Measurements from ENCODE around the gene GAB2.
"Not testable (repeated sequence)": the region's sequence is repeated elsewhere in the genome, so short reads cannot be mapped to it uniquely, and the experiment has no call there.

The GAB2 gene

GRCh38 chr11:78364128-78364751 is 53.4 kb downstream of the GAB2 start:
- DNase-seq, result no peak

- DNase-seq, result no peak
Measured at GRCh38 chr11:78363024-78363619, 54.5 kb downstream of the GAB2 start.

- DNase-seq, result no peak
Measured at GRCh38 chr11:78361228-78361627, 56.4 kb downstream of the GAB2 start.

GRCh38 chr11:78359921-78360320 is 57.7 kb downstream of the GAB2 start:
- DNase-seq, result peak; percentile 54

- DNase-seq, result not testable (repeated sequence)
Measured at GRCh38 chr11:78357924-78358323, 59.7 kb downstream of the GAB2 start.

- not testable (repeated sequence) for DNase-seq
Measured at GRCh38 chr11:78357425-78357824, 60.2 kb downstream of the GAB2 start.

- DNase-seq, result not testable (repeated sequence)
Measured at GRCh38 chr11:78355742-78356141, 61.9 kb downstream of the GAB2 start.

GRCh38 chr11:78355309-78355705 is 62.3 kb downstream of the GAB2 start:
- no peak for DNase-seq

GRCh38 chr11:78354408-78355308 is 63.0 kb downstream of the GAB2 start:
- no peak for DNase-seq

GRCh38 chr11:78351979-78352841 is 65.4 kb downstream of the GAB2 start:
- DNase-seq, result no peak

- DNase-seq, result peak; percentile 36
Measured at GRCh38 chr11:78351193-78351592, 66.4 kb downstream of the GAB2 start.

- DNase-seq, result peak; percentile 78
Measured at GRCh38 chr11:78350646-78351165, 66.9 kb downstream of the GAB2 start.

- DNase-seq, result peak; percentile 65
Measured at GRCh38 chr11:78350091-78350645, 67.5 kb downstream of the GAB2 start.

GRCh38 chr11:78349624-78350023 is 68.0 kb downstream of the GAB2 start:
- DNase-seq, result no peak

- DNase-seq, result no peak
Measured at GRCh38 chr11:78349114-78349513, 68.5 kb downstream of the GAB2 start.

- no peak for DNase-seq
Measured at GRCh38 chr11:78347956-78348355, 69.7 kb downstream of the GAB2 start.

- no peak for DNase-seq
Measured at GRCh38 chr11:78346799-78347198, 70.8 kb downstream of the GAB2 start.

- no peak for DNase-seq
Measured at GRCh38 chr11:78345450-78345849, 72.2 kb downstream of the GAB2 start.

GRCh38 chr11:78344676-78345075 is 72.9 kb downstream of the GAB2 start:
- DNase-seq, result no peak

- DNase-seq, result no peak
Measured at GRCh38 chr11:78344094-78344493, 73.5 kb downstream of the GAB2 start.

GRCh38 chr11:78343303-78343702 is 74.3 kb downstream of the GAB2 start:
- no peak for DNase-seq

- DNase-seq, result no peak
Measured at GRCh38 chr11:78341841-78342240, 75.8 kb downstream of the GAB2 start.
